ENCODE results near the gene BCAN. TPM values are rescaled to one million over a fixed set of nuclear protein-coding genes. Genes with fewer than 3 reads are reported as not detected.

BCAN gene
- polyA plus RNA-seq, 4 donors: 0.36 to 1.9 TPM; not detected in 2

DNA sequence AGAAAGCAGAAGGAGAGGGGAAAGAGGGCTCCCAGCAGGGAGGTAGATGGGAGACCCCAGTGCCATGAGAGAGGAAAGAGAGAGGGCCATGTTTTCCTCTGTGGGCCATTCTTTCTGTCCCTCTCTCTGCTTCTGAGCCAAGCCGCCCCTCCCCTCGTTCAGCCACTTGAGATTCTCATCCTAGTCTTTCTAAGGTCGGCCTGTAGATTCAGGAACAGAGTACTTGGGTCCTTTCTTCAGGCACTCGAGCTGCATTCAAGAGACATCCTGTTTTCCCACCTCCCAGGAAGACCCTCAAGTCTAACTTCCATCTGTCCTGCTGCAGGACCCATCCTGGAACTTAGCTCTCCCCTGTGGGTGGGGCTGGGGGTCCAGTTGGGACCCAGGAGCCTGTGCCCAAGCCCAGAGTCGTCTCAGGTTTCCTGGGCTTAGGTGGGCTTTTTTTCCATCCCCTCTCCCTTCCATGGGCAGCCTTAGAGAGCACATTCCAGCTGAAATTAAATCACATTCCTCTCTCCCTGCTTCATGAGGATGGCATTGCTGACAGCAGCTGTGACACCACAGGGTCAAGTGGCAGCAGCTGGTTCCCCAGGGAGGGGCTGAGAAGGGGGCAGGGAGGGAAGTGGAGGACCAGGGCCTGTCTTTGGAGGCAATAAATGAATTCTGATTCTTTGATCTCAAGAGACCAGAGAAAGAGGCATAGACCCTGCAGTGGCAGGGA, 22.3 kb downstream of the BCAN start:
- no peaks in the 10 kb centered on the region for H3K9me3 ChIP-seq (ENCODE audit: control insufficient read depth in 2 of 2, insufficient read depth in 1 of 2, low read depth in 1 of 2, low read length in 1 of 2)
- H3K4me3 ChIP-seq (ENCODE audit: low read depth in 1 of 3, low read length in 3 of 3): no peak overlapping the region
- peak in 1 of 2 donors; percentile 34 for DNase-seq
- no peak for FAIRE-seq
- H3K4me1 ChIP-seq (ENCODE audit: control insufficient read depth in 3 of 3, insufficient read depth in 2 of 3, low read depth in 1 of 3, low read length in 2 of 3): peaks cover 2 to 84% (median 29%) of the 10 kb centered on the region in 3 donors
- no peaks in the 10 kb centered on the region for H3K27me3 ChIP-seq (ENCODE audit: control insufficient read depth in 3 of 3, insufficient read depth in 3 of 3, low read length in 3 of 3)
- 51 to 80% (median 65%) methylated on average over 5 of the region's 5 CpGs for WGBS, 3 donors
- peak overlapping the region in 2 of 3 donors; percentile 77 to 84 for H3K27ac ChIP-seq (ENCODE audit: low read depth in 1 of 3, low read length in 2 of 3)
- peaks cover 0 to 3% (median 0%) of the 10 kb centered on the region in 3 donors for H3K36me3 ChIP-seq (ENCODE audit: control insufficient read depth in 3 of 3, insufficient read depth in 2 of 3, low read depth in 1 of 3, low read length in 3 of 3)

DNA sequence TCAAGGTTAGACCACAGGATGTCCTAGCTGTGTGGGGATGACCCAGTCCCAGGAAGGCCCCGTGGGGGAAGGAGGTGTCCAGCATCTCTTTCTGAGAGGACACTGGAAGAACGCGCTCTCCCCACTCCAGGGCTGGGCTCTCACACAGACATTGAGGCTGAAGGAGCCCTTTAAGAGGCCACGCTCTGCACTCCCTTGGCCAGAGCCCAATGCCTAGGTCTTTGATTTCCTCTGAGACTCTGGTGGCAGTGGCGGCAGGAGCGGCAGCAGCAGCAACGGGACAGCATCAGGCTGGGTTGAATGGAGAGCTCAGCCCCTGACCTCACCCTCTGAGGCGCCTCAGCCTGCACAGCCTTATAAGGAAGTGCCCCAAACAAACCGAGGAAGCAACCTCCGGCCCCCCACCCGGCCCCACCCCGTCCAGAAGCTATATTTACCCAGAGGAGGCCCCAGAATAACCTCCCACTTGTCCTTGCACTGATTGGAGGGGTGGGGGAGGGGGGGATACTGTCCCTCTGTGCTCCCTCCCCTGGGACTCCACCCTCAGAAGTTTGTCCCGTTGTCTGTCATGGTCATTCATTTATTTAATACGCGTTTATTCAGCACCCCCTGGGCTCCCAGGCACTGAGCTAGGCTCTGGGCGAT, 23.0 kb downstream of the BCAN start:
- no peak for FAIRE-seq
- WGBS, 3 donors: 16 to 22% (median 20%) methylated on average over 16 of the region's 16 CpGs
- H3K27ac ChIP-seq (ENCODE audit: low read depth in 1 of 3, low read length in 2 of 3): peak overlapping the region in 2 of 3 donors; percentile 77 to 84

DNA sequence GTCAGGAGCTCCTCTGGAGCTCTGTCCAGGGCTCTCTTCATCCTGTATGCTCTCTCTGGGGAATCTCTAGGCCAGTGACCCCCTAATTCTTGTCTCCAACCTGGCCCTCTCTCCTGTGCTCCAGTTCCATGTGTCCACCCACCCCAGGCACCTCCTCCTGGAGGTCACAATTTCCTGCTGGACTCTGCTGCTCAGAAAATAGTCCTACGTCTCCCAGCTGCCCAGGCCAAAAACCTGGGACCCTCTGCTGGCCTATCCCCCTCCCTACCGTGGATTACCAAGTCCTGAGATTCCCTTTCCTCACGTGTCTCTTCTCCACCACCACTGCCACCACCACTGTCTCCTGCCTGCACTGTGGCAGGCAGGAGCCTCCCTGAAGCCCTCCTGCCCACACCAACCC, 23.6 kb downstream of the BCAN start:
- H3K27me3 ChIP-seq (ENCODE audit: control insufficient read depth in 3 of 3, insufficient read depth in 3 of 3, low read length in 3 of 3): no peaks in the 10 kb centered on the region
- peak overlapping the region in 2 of 3 donors; percentile 61 to 77 for H3K27ac ChIP-seq (ENCODE audit: low read depth in 1 of 3, low read length in 2 of 3)
- H3K36me3 ChIP-seq (ENCODE audit: control insufficient read depth in 3 of 3, insufficient read depth in 2 of 3, low read depth in 1 of 3, low read length in 3 of 3): no peaks in the 10 kb centered on the region
- no peak overlapping the region for H3K4me3 ChIP-seq (ENCODE audit: low read depth in 1 of 3, low read length in 3 of 3)
- peaks cover 0 to 73% (median 24%) of the 10 kb centered on the region in 3 donors for H3K4me1 ChIP-seq (ENCODE audit: control insufficient read depth in 3 of 3, insufficient read depth in 2 of 3, low read depth in 1 of 3, low read length in 2 of 3)
- WGBS, 3 donors: 30 to 57% (median 50%) methylated on average over 3 of the region's 3 CpGs
- peak in 1 of 2 donors; percentile 23 for DNase-seq
- no peaks in the 10 kb centered on the region for H3K9me3 ChIP-seq (ENCODE audit: control insufficient read depth in 2 of 2, insufficient read depth in 1 of 2, low read depth in 1 of 2, low read length in 1 of 2)
- no peak for FAIRE-seq

More for the DNA sequence above, 23.0 kb downstream of the BCAN start:
- Histone ChIP-seq H3K4me1 (ENCODE audit: control insufficient read depth in 3 of 3, insufficient read depth in 2 of 3, low read depth in 1 of 3, low read length in 2 of 3) (peaks cover 0 to 77% (median 24%) of the 10 kb centered on the region in 3 donors), H3K27me3 (ENCODE audit: control insufficient read depth in 3 of 3, insufficient read depth in 3 of 3, low read length in 3 of 3) (no peaks in the 10 kb centered on the region), H3K4me3 (ENCODE audit: low read depth in 1 of 3, low read length in 3 of 3) (no peak overlapping the region), H3K36me3 (ENCODE audit: control insufficient read depth in 3 of 3, insufficient read depth in 2 of 3, low read depth in 1 of 3, low read length in 3 of 3) (no peaks in the 10 kb centered on the region), H3K9me3 (ENCODE audit: control insufficient read depth in 2 of 2, insufficient read depth in 1 of 2, low read depth in 1 of 2, low read length in 1 of 2) (no peaks in the 10 kb centered on the region)
- DNase-seq: peak; percentile 29 to 84

DNA sequence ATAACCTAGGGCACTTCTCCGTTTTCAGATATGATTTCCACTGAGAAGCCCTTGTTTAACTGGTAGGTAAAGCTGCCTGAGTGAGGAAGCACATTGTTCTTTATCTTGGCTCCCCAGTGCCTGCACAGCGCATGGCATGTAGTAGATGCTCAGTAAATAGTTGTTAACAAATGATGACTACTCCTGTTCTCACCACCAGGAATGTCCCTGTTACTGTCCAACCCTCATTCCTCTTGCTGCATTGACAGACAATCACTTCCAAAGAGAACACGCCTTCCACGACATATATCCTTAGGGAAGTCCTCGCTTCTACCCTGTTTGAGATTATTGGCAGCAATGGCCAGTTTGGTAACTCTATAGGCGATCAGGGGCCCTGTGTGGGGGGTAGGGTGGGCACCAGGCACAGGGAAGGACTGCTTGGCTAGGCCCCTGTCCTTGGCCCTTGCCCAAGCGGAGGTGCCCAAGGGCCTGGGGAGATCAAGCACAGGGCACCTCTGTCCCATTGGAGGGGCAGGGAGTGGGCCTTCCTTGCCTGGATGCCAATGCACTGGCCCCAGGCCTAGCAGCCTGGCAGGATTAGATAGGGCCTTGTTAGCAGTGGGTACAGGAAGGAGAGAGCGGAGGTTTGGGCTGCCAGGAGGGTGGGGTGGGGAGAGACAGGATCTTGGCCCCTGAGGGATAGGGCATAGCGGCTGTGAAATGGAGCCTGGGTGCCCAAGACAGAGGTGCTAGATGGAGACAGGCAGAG, 25.1 kb downstream of the BCAN start:
- H3K36me3 ChIP-seq (ENCODE audit: control insufficient read depth in 3 of 3, insufficient read depth in 2 of 3, low read depth in 1 of 3, low read length in 3 of 3): no peaks in the 10 kb centered on the region
- H3K4me3 ChIP-seq (ENCODE audit: low read depth in 1 of 3, low read length in 3 of 3): no peak overlapping the region
- H3K27me3 ChIP-seq (ENCODE audit: control insufficient read depth in 3 of 3, insufficient read depth in 3 of 3, low read length in 3 of 3): no peaks in the 10 kb centered on the region
- peaks cover 0 to 60% (median 16%) of the 10 kb centered on the region in 3 donors for H3K4me1 ChIP-seq (ENCODE audit: control insufficient read depth in 3 of 3, insufficient read depth in 2 of 3, low read depth in 1 of 3, low read length in 2 of 3)
- no peak for DNase-seq
- no peak for FAIRE-seq
- 84 to 85% (median 85%) methylated on average over 9 of the region's 9 CpGs for WGBS, 3 donors
- peak overlapping the region in 2 of 3 donors; percentile 65 to 68 for H3K27ac ChIP-seq (ENCODE audit: low read depth in 1 of 3, low read length in 2 of 3)
- no peaks in the 10 kb centered on the region for H3K9me3 ChIP-seq (ENCODE audit: control insufficient read depth in 2 of 2, insufficient read depth in 1 of 2, low read depth in 1 of 2, low read length in 1 of 2)

DNA sequence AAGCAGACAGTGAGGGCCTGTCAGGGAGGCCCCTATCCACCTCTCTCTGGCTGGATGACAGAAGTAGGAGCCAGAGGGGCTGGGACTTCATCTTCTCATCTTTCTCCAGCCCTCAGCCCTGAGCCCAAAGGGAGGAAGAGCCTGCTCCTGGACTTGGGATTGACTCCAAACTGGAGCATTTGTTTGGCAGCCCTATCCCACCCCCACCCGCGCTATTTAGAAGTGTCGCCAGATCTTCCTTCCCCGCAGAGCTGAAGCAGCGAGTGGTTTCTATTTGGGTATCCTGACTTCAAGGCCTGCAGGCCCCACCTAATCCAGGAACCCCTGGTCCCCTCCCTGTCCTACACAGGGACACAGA, 25.7 kb downstream of the BCAN start:
- peak in 1 of 2 donors; percentile 36 for DNase-seq
- Histone ChIP-seq H3K27me3 (ENCODE audit: control insufficient read depth in 3 of 3, insufficient read depth in 3 of 3, low read length in 3 of 3) (no peaks in the 10 kb centered on the region), H3K27ac (ENCODE audit: low read depth in 1 of 3, low read length in 2 of 3) (peak overlapping the region in 2 of 3 donors; percentile 65 to 68), H3K36me3 (ENCODE audit: control insufficient read depth in 3 of 3, insufficient read depth in 2 of 3, low read depth in 1 of 3, low read length in 3 of 3) (peaks cover 0 to 2% (median 0%) of the 10 kb centered on the region in 3 donors), H3K9me3 (ENCODE audit: control insufficient read depth in 2 of 2, insufficient read depth in 1 of 2, low read depth in 1 of 2, low read length in 1 of 2) (no peaks in the 10 kb centered on the region), H3K4me1 (ENCODE audit: control insufficient read depth in 3 of 3, insufficient read depth in 2 of 3, low read depth in 1 of 3, low read length in 2 of 3) (peaks cover 0 to 54% (median 15%) of the 10 kb centered on the region in 3 donors), H3K4me3 (ENCODE audit: low read depth in 1 of 3, low read length in 3 of 3) (no peak overlapping the region)
- 53 to 86% (median 68%) methylated on average over 5 of the region's 5 CpGs for WGBS, 3 donors
- FAIRE-seq: no peak

DNA sequence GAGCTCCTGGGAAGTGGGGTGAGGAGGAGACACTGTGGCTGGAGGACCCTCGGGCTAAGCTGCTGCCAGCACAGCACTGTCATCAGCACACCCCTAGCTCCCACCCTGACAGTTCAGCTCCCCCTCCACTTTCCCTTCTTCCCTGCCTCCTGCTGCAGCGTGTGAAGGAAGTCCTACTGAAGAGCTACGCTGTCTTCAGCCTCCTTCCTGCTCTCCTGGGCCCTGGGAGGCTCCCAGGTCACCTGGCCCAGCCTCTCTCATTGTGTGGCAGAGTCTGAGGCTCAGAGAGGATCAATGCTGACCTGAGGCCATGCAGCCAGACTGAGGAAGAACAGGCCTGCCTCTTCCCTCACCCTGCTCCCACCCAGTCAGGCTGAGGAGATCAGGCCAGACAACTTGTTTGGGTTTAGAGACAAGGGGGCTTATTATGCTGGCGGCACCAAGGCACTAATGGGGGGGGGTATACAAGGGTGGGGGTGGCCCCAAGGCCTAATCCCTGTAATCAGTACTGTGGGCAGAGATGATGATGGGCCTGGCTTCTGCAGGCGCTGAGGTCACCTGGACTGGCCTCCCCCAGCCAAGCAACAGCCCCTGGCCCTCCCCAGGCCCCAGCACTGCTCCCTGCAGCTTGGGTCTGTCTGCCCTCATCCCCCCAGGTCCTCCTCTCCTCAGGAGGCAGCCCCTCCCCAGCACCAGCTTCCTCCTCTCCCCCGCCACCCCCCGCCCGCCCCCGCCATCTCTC, 26.2 kb downstream of the BCAN start:
- FAIRE-seq (no peak), DNase-seq (no peak)
- 80 to 97% (median 87%) methylated on average over 5 to 9 of the region's 9 CpGs for WGBS, 3 donors

DNA sequence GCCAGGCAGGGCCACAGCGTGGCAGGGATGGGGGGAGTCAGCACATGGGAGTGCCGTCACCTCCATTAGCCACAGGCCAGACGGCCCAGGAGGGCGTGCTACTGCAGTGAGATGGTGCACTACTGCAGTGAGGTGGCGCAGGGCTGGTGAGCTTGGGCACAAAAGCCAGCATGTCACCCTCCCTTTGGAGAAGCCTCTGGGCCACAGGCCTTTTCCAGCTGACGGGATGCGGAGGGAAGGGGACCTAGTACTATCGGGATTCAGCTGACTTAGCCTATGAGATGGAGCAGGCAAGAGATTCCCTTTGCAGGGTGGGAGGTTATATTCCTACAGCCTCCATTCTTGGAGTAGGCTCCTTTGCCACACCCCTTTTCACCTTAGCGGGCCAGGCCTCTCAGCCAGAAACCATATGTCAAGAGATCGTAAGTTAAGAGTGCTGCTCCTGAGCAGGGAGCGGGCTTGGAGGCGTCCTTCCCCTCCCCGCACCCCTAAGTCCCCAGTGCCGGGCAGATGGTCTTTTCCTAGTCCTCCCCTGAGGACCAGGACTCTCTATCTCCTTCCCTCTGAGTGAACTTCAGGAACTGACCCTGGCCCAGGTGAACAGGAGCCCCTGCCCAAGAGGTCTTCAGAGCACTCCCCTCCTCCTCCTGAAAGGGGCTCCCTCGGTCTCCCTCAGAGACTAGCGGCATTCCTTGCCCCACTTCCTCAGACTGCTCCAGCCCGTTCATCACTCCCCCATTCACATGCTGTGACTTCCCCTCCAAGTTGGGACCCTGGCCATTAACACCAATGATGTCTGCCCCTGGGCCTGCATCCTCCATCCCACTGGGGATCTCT, 27.1 kb downstream of the BCAN start:
- no peak for DNase-seq
- 77 to 81% (median 78%) methylated on average over 17 of the region's 17 CpGs for WGBS, 3 donors
- Histone ChIP-seq H3K27me3 (ENCODE audit: control insufficient read depth in 3 of 3, insufficient read depth in 3 of 3, low read length in 3 of 3) (no peaks in the 10 kb centered on the region), H3K4me3 (ENCODE audit: low read depth in 1 of 3, low read length in 3 of 3) (no peak overlapping the region), H3K4me1 (ENCODE audit: control insufficient read depth in 3 of 3, insufficient read depth in 2 of 3, low read depth in 1 of 3, low read length in 2 of 3) (peaks cover 0 to 52% (median 13%) of the 10 kb centered on the region in 3 donors), H3K36me3 (ENCODE audit: control insufficient read depth in 3 of 3, insufficient read depth in 2 of 3, low read depth in 1 of 3, low read length in 3 of 3) (peaks cover 0 to 15% (median 0%) of the 10 kb centered on the region in 3 donors), H3K9me3 (ENCODE audit: control insufficient read depth in 2 of 2, insufficient read depth in 1 of 2, low read depth in 1 of 2, low read length in 1 of 2) (no peaks in the 10 kb centered on the region), H3K27ac (ENCODE audit: low read depth in 1 of 3, low read length in 2 of 3) (peak overlapping the region in 2 of 3 donors; percentile 3 to 23)
- no peak for FAIRE-seq

More for the DNA sequence above, 26.2 kb downstream of the BCAN start:
- Histone ChIP-seq H3K4me1 (ENCODE audit: control insufficient read depth in 3 of 3, insufficient read depth in 2 of 3, low read depth in 1 of 3, low read length in 2 of 3) (peaks cover 0 to 52% (median 15%) of the 10 kb centered on the region in 3 donors), H3K27me3 (ENCODE audit: control insufficient read depth in 3 of 3, insufficient read depth in 3 of 3, low read length in 3 of 3) (no peaks in the 10 kb centered on the region), H3K36me3 (ENCODE audit: control insufficient read depth in 3 of 3, insufficient read depth in 2 of 3, low read depth in 1 of 3, low read length in 3 of 3) (peaks cover 0 to 7% (median 0%) of the 10 kb centered on the region in 3 donors), H3K4me3 (ENCODE audit: low read depth in 1 of 3, low read length in 3 of 3) (no peak overlapping the region), H3K27ac (ENCODE audit: low read depth in 1 of 3, low read length in 2 of 3) (peak overlapping the region in 2 of 3 donors; percentile 65 to 68), H3K9me3 (ENCODE audit: control insufficient read depth in 2 of 2, insufficient read depth in 1 of 2, low read depth in 1 of 2, low read length in 1 of 2) (no peaks in the 10 kb centered on the region)

All from small intestine (tissue), 7 donors.